Panc1 (cell line): ENCODE data around the gene FGR. TPM values are rescaled to one million over a fixed set of nuclear protein-coding genes. Genes with fewer than 3 reads are reported as not detected.

Source experiments
- ATAC-seq: fragments of 200-7000 bp; cut with Tn5 transposase; 2 replicates; pipeline ENCODE4 v1.9.1; 2020; ENCODE audit warnings: mild to moderate bottlenecking, moderate library complexity
- BruUV-seq: library from RNA; stranded (reverse); fragments of 400-500 nt; replicated peaks from 2 replicates; lab custom pipeline; 2021; lab: Mats Ljungman, UMichigan
- CTCF ChIA-PET: fragments of 300-600 bp; sonication (Branson Sonifier 250); formaldehyde crosslinking; loops from one replicate; lab custom pipeline; 2022; ENCODE audit warnings: antibody characterized with exemption; lab: Charles Lee
- POLR2A ChIA-PET: fragments of 300-600 bp; sonication (Branson Sonifier 250); formaldehyde crosslinking; loops from one replicate; lab custom pipeline; 2022; ENCODE audit warnings: antibody characterized with exemption; lab: Charles Lee
- DNase-seq: peaks from one replicate; pipeline ENCODE4 v3.0.0-alpha.2; 2010; ENCODE audit warnings: low read depth, low spot score
- H3K27ac ChIP-seq: 2 replicates; pipeline ENCODE4 v1.5.1; 2011; ENCODE audit warnings: mild to moderate bottlenecking, low read length, inconsistent platforms
- H3K27me3 ChIP-seq: fragments of 200-500 bp; sonication (Bioruptor generic); 2 replicates; pipeline ENCODE4 v1.6.0; 2014; ENCODE audit warnings: low read length, inconsistent platforms; ENCODE audit not compliant: control insufficient read depth, insufficient read depth
- H3K36me3 ChIP-seq: fragments of 200-500 bp; sonication (Bioruptor generic); 2 replicates; pipeline ENCODE4 v1.5.1; 2014; ENCODE audit warnings: inconsistent platforms, mild to moderate bottlenecking, low read length, moderate library complexity; ENCODE audit not compliant: control insufficient read depth, insufficient read depth
- H3K4me1 ChIP-seq: 2 replicates; pipeline ENCODE4 v1.5.1; 2011; ENCODE audit warnings: inconsistent platforms, mild to moderate bottlenecking, low read length, moderate library complexity; ENCODE audit not compliant: control insufficient read depth, insufficient read depth
- H3K4me3 ChIP-seq, 2 experiments: 2 replicates each; pipeline ENCODE4 v1.5.1; 2011 to 2012; ENCODE audit warnings: low read depth in 2 of 2, low read length in 2 of 2, mild to moderate bottlenecking in 2 of 2, inconsistent platforms in 1 of 2, moderate library complexity in 1 of 2
- H3K9me3 ChIP-seq: fragments of 200-500 bp; sonication (Bioruptor generic); 2 replicates; pipeline ENCODE4 v1.5.1; 2014; ENCODE audit warnings: low read depth, mild to moderate bottlenecking, inconsistent platforms, low read length, moderate library complexity; ENCODE audit not compliant: control insufficient read depth, insufficient read depth
- POLR2AphosphoS5 ChIP-seq: IDR thresholded peaks from 2 replicates; pipeline ENCODE4 v1.6.1; 2012; ENCODE audit warnings: mild to moderate bottlenecking, low read depth, low read length, moderate library complexity
- SIN3A ChIP-seq: IDR thresholded peaks from 2 replicates; pipeline ENCODE4 v1.6.1; 2012; ENCODE audit warnings: low read depth, mild to moderate bottlenecking, low read length, moderate library complexity, borderline replicate concordance; ENCODE audit not compliant: insufficient read depth
- TCF7L2 ChIP-seq: IDR thresholded peaks from 2 replicates; pipeline ENCODE4 v1.6.1; 2011; ENCODE audit warnings: mild to moderate bottlenecking, low read depth, low read length, inconsistent platforms
- in situ Hi-C: cut with HindIII; loops from 2 replicates; pipeline ENCODE4 v1.10.0; 2016; ENCODE audit warnings: low sequenced_read_pairs, low pct_unique_long_range_greater_than_20kb
- intact Hi-C: fragments of 100-400 bp; cut with micrococcal nuclease; formaldehyde crosslinking; loops from one replicate; pipeline ENCODE4 v1.10.0; 2022; ENCODE audit not compliant: unreplicated experiment
- total RNA-seq: library from RNA; stranded (reverse); gene quantifications from one replicate; pipeline ENCODE4 v1.2.1, GENCODE V29; 2021; ENCODE audit not compliant: unreplicated experiment
- TF ChIP-seq, protein P1 (sequence below): fragments of 450-650 bp; IDR thresholded peaks from 2 replicates; pipeline ENCODE4 v1.5.1; 2017; ENCODE audit warnings: mild to moderate bottlenecking
- TF ChIP-seq, protein P2 (sequence below), 2 experiments: IDR thresholded peaks; 2 replicates each; pipeline ENCODE4 v1.6.1; 2011 to 2012; ENCODE audit warnings: low read depth in 2 of 2, control low read depth in 1 of 2, low read length in 1 of 2, mild to moderate bottlenecking in 1 of 2, moderate library complexity in 1 of 2; ENCODE audit not compliant: insufficient read depth in 1 of 2

The FGR gene
- total RNA-seq, 1 experiment from 2014 or later: 0.18 TPM

DNA sequence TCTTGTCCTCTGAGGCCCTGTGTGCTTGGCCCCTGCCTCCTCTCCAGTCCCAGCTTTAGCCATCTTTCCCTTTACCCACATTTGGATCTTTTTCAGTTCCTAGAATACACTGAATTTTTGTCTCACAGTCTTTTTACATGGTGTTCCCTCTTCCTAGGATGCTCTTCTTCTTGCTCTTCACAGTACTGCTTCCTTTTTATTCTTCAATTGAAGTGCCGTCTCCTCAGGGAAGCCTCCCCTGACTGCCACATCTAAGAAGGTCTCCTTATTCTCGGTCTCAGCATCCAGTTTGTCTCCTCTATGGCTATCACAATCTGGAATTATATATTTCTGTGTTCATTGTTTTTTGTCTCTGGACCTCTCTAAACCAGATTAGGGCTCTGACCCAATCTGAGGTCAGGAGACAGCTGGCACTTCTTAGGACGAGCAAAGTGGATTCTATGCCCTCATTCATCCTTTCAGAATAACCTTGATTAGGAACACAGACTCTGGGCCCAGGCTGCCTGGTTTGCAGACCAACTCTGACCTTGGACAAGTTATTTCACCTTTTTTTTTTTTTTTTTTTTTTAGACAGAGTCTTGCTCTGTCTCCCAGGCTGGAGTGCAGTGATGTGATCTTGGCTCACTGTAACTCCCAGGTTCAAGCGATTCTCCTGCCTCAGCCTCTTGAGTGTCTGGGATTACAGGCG is 3.2 kb upstream of the FGR start:
- H3K9me3 ChIP-seq: no peaks in the 10 kb centered on the region
- H3K27ac ChIP-seq: no peak overlapping the region
- peaks cover 9% of the 10 kb centered on the region; the same call in 1 of the 2 replicates for H3K27me3 ChIP-seq
- ChIA-PET POLR2A (interaction anchor here (0.7 kb wide), 1 partner anchor 18 kb away, joined by 3 read pairs; no protein-coding TSS in a partner anchor), CTCF (no interaction called here)
- no TSS peak for BruUV-seq
- H3K4me3 ChIP-seq: no peak overlapping the region
- in situ Hi-C loops: no loop called here
- intact Hi-C loops: no loop called here
- no peaks in the 10 kb centered on the region for H3K4me1 ChIP-seq
- ATAC-seq (no peak), DNase-seq (no peak)
- H3K36me3 ChIP-seq: no peaks in the 10 kb centered on the region
- no peak for TF ChIP-seq POLR2AphosphoS5
- TF ChIP-seq, protein P1, sequence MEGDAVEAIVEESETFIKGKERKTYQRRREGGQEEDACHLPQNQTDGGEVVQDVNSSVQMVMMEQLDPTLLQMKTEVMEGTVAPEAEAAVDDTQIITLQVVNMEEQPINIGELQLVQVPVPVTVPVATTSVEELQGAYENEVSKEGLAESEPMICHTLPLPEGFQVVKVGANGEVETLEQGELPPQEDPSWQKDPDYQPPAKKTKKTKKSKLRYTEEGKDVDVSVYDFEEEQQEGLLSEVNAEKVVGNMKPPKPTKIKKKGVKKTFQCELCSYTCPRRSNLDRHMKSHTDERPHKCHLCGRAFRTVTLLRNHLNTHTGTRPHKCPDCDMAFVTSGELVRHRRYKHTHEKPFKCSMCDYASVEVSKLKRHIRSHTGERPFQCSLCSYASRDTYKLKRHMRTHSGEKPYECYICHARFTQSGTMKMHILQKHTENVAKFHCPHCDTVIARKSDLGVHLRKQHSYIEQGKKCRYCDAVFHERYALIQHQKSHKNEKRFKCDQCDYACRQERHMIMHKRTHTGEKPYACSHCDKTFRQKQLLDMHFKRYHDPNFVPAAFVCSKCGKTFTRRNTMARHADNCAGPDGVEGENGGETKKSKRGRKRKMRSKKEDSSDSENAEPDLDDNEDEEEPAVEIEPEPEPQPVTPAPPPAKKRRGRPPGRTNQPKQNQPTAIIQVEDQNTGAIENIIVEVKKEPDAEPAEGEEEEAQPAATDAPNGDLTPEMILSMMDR: no peak
- TF ChIP-seq, protein P2, sequence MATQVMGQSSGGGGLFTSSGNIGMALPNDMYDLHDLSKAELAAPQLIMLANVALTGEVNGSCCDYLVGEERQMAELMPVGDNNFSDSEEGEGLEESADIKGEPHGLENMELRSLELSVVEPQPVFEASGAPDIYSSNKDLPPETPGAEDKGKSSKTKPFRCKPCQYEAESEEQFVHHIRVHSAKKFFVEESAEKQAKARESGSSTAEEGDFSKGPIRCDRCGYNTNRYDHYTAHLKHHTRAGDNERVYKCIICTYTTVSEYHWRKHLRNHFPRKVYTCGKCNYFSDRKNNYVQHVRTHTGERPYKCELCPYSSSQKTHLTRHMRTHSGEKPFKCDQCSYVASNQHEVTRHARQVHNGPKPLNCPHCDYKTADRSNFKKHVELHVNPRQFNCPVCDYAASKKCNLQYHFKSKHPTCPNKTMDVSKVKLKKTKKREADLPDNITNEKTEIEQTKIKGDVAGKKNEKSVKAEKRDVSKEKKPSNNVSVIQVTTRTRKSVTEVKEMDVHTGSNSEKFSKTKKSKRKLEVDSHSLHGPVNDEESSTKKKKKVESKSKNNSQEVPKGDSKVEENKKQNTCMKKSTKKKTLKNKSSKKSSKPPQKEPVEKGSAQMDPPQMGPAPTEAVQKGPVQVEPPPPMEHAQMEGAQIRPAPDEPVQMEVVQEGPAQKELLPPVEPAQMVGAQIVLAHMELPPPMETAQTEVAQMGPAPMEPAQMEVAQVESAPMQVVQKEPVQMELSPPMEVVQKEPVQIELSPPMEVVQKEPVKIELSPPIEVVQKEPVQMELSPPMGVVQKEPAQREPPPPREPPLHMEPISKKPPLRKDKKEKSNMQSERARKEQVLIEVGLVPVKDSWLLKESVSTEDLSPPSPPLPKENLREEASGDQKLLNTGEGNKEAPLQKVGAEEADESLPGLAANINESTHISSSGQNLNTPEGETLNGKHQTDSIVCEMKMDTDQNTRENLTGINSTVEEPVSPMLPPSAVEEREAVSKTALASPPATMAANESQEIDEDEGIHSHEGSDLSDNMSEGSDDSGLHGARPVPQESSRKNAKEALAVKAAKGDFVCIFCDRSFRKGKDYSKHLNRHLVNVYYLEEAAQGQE (IDR thresholded peaks at IDR 0.05; ENCODE audit: insufficient read depth in 1 of 2, low read depth in 2 of 2, low read length in 1 of 2): no peak
- TF ChIP-seq SIN3A: no peak
- no peak for TF ChIP-seq TCF7L2

DNA sequence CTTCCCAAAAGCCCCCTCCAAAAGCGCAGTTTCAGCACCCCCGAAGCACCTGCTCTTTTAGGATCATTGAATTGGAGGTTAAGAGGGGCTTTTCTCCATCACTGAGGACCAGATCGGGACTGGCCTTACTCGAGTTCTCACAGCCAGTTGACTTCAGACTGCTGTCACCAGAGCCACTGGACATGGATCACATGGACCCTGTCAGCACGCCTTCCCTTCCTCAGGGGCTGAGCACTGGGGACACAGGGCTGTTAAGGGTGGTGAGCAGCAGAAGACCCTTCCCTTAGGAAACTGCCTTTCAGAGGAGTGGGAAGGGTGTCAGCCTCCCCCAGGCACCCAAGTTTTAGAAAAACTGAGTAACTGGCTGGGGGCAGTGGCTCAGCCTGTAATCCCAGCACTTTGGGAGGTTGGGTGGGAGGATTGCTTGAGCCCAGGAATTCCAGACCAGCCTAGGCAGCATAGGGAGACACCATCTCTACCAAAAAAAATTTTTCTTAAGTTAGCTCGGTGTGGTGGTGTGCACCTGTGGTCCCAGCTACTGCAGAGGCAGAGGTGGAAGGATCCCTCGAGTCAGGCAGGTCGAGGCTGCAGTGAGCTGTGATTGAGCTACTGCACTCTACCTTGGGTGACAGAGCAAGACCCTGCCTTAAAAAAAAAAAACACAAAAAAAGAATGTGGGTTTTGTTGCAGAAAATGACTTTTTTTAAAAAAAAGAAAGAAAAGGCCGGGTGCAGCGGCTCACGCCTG is 584 bp upstream of the FGR start:
- no TSS peak for BruUV-seq
- H3K27me3 ChIP-seq: peaks cover 9% of the 10 kb centered on the region; the same call in 1 of the 2 replicates
- TF ChIP-seq, protein P1: no peak
- TF ChIP-seq TCF7L2 (no peak), POLR2AphosphoS5 (no peak), SIN3A (no peak)
- TF ChIP-seq, protein P2 (IDR thresholded peaks at IDR 0.05; ENCODE audit: insufficient read depth in 1 of 2, low read depth in 2 of 2, low read length in 1 of 2): no peak
- H3K27ac ChIP-seq: no peak overlapping the region
- ATAC-seq: no peak
- no peak overlapping the region for H3K4me3 ChIP-seq
- no peaks in the 10 kb centered on the region for H3K4me1 ChIP-seq
- no peaks in the 10 kb centered on the region for H3K9me3 ChIP-seq
- H3K36me3 ChIP-seq: no peaks in the 10 kb centered on the region
- ChIA-PET POLR2A (no interaction called here), CTCF (no interaction called here)
- DNase-seq: no peak
- in situ Hi-C loops: no loop called here
- intact Hi-C loops: no loop called here
